ENCODE results near the gene BRINP1.

The BRINP1 gene

GRCh38 chr9:119368681-119369581 lies at the start of gene BRINP1:
Gene BRINP1 (minus strand): TSS chr9:119369435. CDS start chr9:119313355, 56,080 bp downstream.
- no peak for DNase-seq (ENCODE audit: low read depth)

- no peak for DNase-seq (ENCODE audit: low read depth)
Observed at GRCh38 chr9:119418721-119419120, 49.5 kb upstream of the BRINP1 start.

- no peak for DNase-seq (ENCODE audit: low read depth)
Observed at GRCh38 chr9:119416793-119417192, 47.6 kb upstream of the BRINP1 start.

GRCh38 chr9:119412399-119412798 lies 43.2 kb upstream of the BRINP1 start:
- DNase-seq (ENCODE audit: low read depth), result no peak

GRCh38 chr9:119409552-119409951 lies 40.3 kb upstream of the BRINP1 start:
- no peak for DNase-seq (ENCODE audit: low read depth)

GRCh38 chr9:119400606-119401005 lies 31.4 kb upstream of the BRINP1 start:
- no peak for DNase-seq (ENCODE audit: low read depth)

GRCh38 chr9:119398350-119398749 lies 29.1 kb upstream of the BRINP1 start:
- DNase-seq (ENCODE audit: low read depth), result no peak

GRCh38 chr9:119391878-119392277 lies 22.6 kb upstream of the BRINP1 start:
- no peak for DNase-seq (ENCODE audit: low read depth)

GRCh38 chr9:119375892-119376291 lies 6.7 kb upstream of the BRINP1 start:
- DNase-seq (ENCODE audit: low read depth), result no peak

- DNase-seq (ENCODE audit: low read depth), result no peak
Observed at GRCh38 chr9:119372951-119373350, 3.7 kb upstream of the BRINP1 start.

- no peak for DNase-seq (ENCODE audit: low read depth)
Observed at GRCh38 chr9:119370816-119371215, 1.6 kb upstream of the BRINP1 start.

GRCh38 chr9:119369680-119370366 lies 588 bp upstream of the BRINP1 start:
- DNase-seq (ENCODE audit: low read depth), result no peak

GRCh38 chr9:119368179-119368578 lies 1.1 kb downstream of the BRINP1 start:
- DNase-seq (ENCODE audit: low read depth), result no peak

GRCh38 chr9:119367683-119368075 lies 1.6 kb downstream of the BRINP1 start:
- DNase-seq (ENCODE audit: low read depth), result no peak

- no peak for DNase-seq (ENCODE audit: low read depth)
Observed at GRCh38 chr9:119366909-119367682, 2.1 kb downstream of the BRINP1 start.

GRCh38 chr9:119365291-119366027 lies 3.8 kb downstream of the BRINP1 start:
- DNase-seq (ENCODE audit: low read depth), result no peak

- no peak for DNase-seq (ENCODE audit: low read depth)
Observed at GRCh38 chr9:119360237-119360636, 9.0 kb downstream of the BRINP1 start.

- no peak for DNase-seq (ENCODE audit: low read depth)
Observed at GRCh38 chr9:119357336-119358096, 11.7 kb downstream of the BRINP1 start.

GRCh38 chr9:119349351-119349825 lies 19.8 kb downstream of the BRINP1 start:
- no peak for DNase-seq (ENCODE audit: low read depth)

GRCh38 chr9:119343059-119343990 lies 25.9 kb downstream of the BRINP1 start:
- DNase-seq (ENCODE audit: low read depth), result no peak
